OCI-LY3 (cell line): Measurements from ENCODE around the gene OVCH2.

Experiments used
- H2AFZ ChIP-seq: fragments of 200-600, 300-600 bp; shearing (Covaris generic); 2 replicates; pipeline ENCODE4 v1.6.0; 2014; ENCODE audit warnings: antibody characterized with exemption, low read depth, low read length
- H3K27ac ChIP-seq: fragments of 200-600, 300-600 bp; sonication (generic); 2 replicates; pipeline ENCODE4 v1.5.1; 2014; ENCODE audit warnings: mild to moderate bottlenecking, low read length, moderate library complexity, mixed read lengths
- H3K27me3 ChIP-seq: fragments of 200-600, 300-600 bp; sonication (generic); 2 replicates; pipeline ENCODE4 v1.6.1; 2014; ENCODE audit warnings: low read depth, low read length, mixed read lengths
- H3K36me3 ChIP-seq: fragments of 200-600, 300-600 bp; sonication (generic); replicated peaks from 2 replicates; pipeline ENCODE3; 2014; ENCODE audit warnings: low read depth, low read length, mixed read lengths
- H3K4me1 ChIP-seq: fragments of 300-600, 200-600 bp; sonication (generic); 2 replicates; pipeline ENCODE4 v1.6.1; 2014; ENCODE audit warnings: low read length, mixed read lengths
- H3K4me2 ChIP-seq: fragments of 200-600, 300-600 bp; sonication (generic); 2 replicates; pipeline ENCODE4 v1.6.1; 2014; ENCODE audit warnings: low read length, mixed read lengths
- H3K4me3 ChIP-seq: fragments of 300-600, 200-600 bp; sonication (generic); 2 replicates; pipeline ENCODE4 v1.5.1; 2014; ENCODE audit warnings: antibody characterized with exemption, mild to moderate bottlenecking, low read length, moderate library complexity
- H3K79me2 ChIP-seq: fragments of 300-600, 200-600 bp; shearing (Covaris generic); 2 replicates; pipeline ENCODE4 v1.6.1; 2014; ENCODE audit warnings: mild to moderate bottlenecking, low read length, mixed read lengths
- H3K9ac ChIP-seq: fragments of 300-600, 200-600 bp; shearing (Covaris generic); 2 replicates; pipeline ENCODE4 v1.6.0; 2014; ENCODE audit warnings: mild to moderate bottlenecking, low read length, moderate library complexity
- H3K9me3 ChIP-seq: fragments of 200-600, 300-600 bp; shearing (Covaris generic); 2 replicates; pipeline ENCODE4 v1.6.1; 2014; ENCODE audit warnings: low read length, mixed read lengths; ENCODE audit not compliant: insufficient read depth
- H4K20me1 ChIP-seq: fragments of 200-600, 300-600 bp; sonication (generic); 2 replicates; pipeline ENCODE4 v1.6.1; 2016; ENCODE audit warnings: low read length, mixed read lengths; ENCODE audit not compliant: insufficient read depth
- EZH2phosphoT487 ChIP-seq: fragments of 200-600 bp; shearing (Covaris generic); IDR thresholded peaks from 2 replicates; pipeline ENCODE4 v1.6.1; 2018; ENCODE audit warnings: antibody characterized with exemption, mixed run types, low read depth
- TF ChIP-seq, protein P1 (sequence below): fragments of 200-600, 300-600 bp; sonication (generic); IDR thresholded peaks from 2 replicates; pipeline ENCODE4 v1.5.1; 2014; ENCODE audit warnings: antibody characterized with exemption, low read length, low read depth

OVCH2 gene

GRCh38 chr11:7655253-7656217 lies 50.7 kb downstream of the OVCH2 start:
- Histone ChIP-seq H3K4me3 (no peak overlapping the region), H3K36me3 (peaks cover 62% of the 10 kb centered on the region), H2AFZ (no peak overlapping the region), H4K20me1 (no peaks in the 10 kb centered on the region), H3K27ac (no peak overlapping the region), H3K4me2 (no peak overlapping the region), H3K27me3 (no peaks in the 10 kb centered on the region), H3K9ac (no peak overlapping the region), H3K9me3 (no peaks in the 10 kb centered on the region), H3K4me1 (no peaks in the 10 kb centered on the region), H3K79me2 (no peaks in the 10 kb centered on the region)
- TF ChIP-seq, protein P1, sequence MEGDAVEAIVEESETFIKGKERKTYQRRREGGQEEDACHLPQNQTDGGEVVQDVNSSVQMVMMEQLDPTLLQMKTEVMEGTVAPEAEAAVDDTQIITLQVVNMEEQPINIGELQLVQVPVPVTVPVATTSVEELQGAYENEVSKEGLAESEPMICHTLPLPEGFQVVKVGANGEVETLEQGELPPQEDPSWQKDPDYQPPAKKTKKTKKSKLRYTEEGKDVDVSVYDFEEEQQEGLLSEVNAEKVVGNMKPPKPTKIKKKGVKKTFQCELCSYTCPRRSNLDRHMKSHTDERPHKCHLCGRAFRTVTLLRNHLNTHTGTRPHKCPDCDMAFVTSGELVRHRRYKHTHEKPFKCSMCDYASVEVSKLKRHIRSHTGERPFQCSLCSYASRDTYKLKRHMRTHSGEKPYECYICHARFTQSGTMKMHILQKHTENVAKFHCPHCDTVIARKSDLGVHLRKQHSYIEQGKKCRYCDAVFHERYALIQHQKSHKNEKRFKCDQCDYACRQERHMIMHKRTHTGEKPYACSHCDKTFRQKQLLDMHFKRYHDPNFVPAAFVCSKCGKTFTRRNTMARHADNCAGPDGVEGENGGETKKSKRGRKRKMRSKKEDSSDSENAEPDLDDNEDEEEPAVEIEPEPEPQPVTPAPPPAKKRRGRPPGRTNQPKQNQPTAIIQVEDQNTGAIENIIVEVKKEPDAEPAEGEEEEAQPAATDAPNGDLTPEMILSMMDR = no peak
- no peak for TF ChIP-seq EZH2phosphoT487

DNA sequence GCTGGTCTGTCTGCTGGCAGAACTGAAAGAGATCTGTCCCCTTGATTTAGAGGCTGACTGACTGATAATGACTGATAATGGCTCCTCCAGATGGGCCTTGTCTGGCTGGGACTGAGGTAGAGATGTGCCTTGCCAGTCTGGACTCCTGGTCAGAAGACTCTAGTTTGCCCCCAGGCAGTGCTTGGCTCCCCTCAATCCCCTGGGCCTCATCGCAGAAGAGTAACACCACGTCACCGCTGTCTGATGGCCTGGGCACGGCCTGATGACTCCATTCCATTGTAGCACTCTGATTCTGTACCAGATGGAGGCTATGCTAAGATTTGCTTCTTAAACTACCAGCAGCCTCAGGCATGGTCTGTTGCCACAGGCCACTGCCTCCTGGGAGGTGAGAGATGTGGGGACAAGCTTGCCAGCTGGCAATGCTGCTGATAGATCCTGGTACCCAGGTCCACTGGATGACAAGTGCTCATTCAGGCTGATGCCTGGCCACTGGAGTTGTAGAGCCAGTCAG lies 52.0 kb downstream of the OVCH2 start:
- TF ChIP-seq, protein P1 = no peak
- TF ChIP-seq EZH2phosphoT487 = no peak
- Histone ChIP-seq H3K79me2 (no peaks in the 10 kb centered on the region), H3K27ac (no peak overlapping the region), H2AFZ (no peak overlapping the region), H3K36me3 (peaks cover 73% of the 10 kb centered on the region), H4K20me1 (no peaks in the 10 kb centered on the region; the same call in 1 of the 2 replicates), H3K4me1 (no peaks in the 10 kb centered on the region), H3K4me2 (no peak overlapping the region), H3K27me3 (no peaks in the 10 kb centered on the region), H3K9ac (no peak overlapping the region), H3K4me3 (no peak overlapping the region), H3K9me3 (no peaks in the 10 kb centered on the region)

DNA sequence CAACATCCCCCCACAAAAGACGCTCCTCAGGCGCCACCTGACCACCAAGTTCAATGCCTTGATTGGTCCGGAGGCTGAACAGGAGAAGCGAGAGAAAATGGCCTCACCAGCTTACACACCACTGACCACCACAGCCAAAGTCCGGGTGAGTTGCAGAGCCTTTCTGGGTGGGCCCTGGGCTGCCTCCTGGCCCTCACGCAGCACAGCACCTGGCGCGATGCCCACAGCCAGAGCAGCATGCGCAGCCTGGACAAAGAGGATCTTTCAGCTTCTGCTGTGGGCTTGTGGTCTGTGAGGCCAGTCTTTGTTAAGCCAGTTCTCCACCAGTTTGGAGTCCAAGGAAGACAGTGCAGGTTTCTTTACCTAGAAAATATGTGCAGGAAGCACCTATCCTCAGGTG lies 54.6 kb downstream of the OVCH2 start:
- no peak overlapping the region for H3K9ac ChIP-seq
- TF ChIP-seq EZH2phosphoT487 = no peak
- TF ChIP-seq, protein P1 = no peak
- H3K36me3 ChIP-seq = peaks cover 69% of the 10 kb centered on the region

GRCh38 chr11:7651140-7651551 lies 55.1 kb downstream of the OVCH2 start:
- no peaks in the 10 kb centered on the region; the same call in 1 of the 2 replicates for H4K20me1 ChIP-seq
- no peak overlapping the region for H3K4me2 ChIP-seq
- no peak overlapping the region for H2AFZ ChIP-seq
- H3K36me3 ChIP-seq = peaks cover 65% of the 10 kb centered on the region
- TF ChIP-seq, protein P1 = no peak
- TF ChIP-seq EZH2phosphoT487 = no peak
- H3K4me3 ChIP-seq = no peak overlapping the region
- no peaks in the 10 kb centered on the region for H3K4me1 ChIP-seq
- H3K9ac ChIP-seq = no peak overlapping the region
- no peaks in the 10 kb centered on the region for H3K9me3 ChIP-seq
- no peaks in the 10 kb centered on the region for H3K27me3 ChIP-seq
- no peak overlapping the region for H3K27ac ChIP-seq
- H3K79me2 ChIP-seq = no peaks in the 10 kb centered on the region

More for the DNA sequence above, 54.6 kb downstream of the OVCH2 start:
- Histone ChIP-seq H3K27ac (no peak overlapping the region), H2AFZ (no peak overlapping the region), H3K4me1 (no peaks in the 10 kb centered on the region), H3K4me3 (no peak overlapping the region), H3K79me2 (no peaks in the 10 kb centered on the region), H3K4me2 (no peak overlapping the region), H3K9me3 (no peaks in the 10 kb centered on the region), H4K20me1 (no peaks in the 10 kb centered on the region; the same call in 1 of the 2 replicates), H3K27me3 (no peaks in the 10 kb centered on the region)
